ENCODE data around the gene EXOC5.

DNA sequence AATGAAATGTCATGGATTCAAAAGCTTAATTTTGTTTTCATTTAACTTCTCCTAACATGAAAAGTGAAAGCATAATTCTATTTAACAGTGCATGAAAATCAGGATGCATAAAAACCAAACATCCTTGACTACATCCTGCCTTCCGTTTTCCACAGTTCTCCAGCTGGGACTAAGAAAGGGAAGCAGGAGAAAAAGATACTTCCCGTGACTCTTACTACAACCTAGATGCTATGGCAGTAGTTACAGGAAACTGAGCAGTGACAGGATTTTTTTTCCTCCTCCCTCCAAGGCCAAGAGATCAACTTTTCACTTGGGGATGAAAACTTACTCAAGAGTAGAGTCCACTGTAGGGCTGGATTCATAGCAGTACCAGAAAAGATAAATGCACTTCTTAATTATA is 2.6 kb downstream of the EXOC5 start:
- TF ChIP-seq, protein P1, sequence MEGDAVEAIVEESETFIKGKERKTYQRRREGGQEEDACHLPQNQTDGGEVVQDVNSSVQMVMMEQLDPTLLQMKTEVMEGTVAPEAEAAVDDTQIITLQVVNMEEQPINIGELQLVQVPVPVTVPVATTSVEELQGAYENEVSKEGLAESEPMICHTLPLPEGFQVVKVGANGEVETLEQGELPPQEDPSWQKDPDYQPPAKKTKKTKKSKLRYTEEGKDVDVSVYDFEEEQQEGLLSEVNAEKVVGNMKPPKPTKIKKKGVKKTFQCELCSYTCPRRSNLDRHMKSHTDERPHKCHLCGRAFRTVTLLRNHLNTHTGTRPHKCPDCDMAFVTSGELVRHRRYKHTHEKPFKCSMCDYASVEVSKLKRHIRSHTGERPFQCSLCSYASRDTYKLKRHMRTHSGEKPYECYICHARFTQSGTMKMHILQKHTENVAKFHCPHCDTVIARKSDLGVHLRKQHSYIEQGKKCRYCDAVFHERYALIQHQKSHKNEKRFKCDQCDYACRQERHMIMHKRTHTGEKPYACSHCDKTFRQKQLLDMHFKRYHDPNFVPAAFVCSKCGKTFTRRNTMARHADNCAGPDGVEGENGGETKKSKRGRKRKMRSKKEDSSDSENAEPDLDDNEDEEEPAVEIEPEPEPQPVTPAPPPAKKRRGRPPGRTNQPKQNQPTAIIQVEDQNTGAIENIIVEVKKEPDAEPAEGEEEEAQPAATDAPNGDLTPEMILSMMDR (IDR thresholded peaks at IDR 0.05) = no peak
- TF ChIP-seq POLR2A (IDR thresholded peaks at IDR 0.05) = no peak
- no peak for TF ChIP-seq POLR2AphosphoS5 (IDR thresholded peaks at IDR 0.05)
